Fibroblast of skin of back (primary cell): Measurements from ENCODE around the gene DLG2.

ENCODE experiments used
- DNase-seq: peaks from one replicate; pipeline ENCODE4 v3.0.0-alpha.2; 2013

The DLG2 gene

DNA sequence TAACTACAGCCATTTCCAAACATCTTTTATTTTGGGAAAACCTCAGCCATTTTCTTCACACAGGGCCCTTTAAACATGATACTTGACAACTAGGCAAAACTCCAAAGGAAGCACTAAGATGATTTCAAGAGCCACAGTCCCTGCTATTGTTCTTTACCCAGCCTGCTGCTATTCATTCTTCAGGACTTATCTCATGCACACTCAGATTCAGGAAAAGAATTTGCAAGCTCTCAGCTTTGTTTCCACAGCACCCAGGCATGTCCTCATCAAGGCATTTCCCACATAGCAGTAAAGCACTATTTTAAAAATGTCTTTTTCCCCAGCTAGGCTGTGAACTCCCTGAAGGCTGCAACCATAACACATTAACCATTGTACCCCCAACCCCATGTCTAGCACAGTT lies 1731.6 kb downstream of the DLG2 start:
- DNase-seq = peak; percentile 45

GRCh38 chr11:83881428-83881827 lies 1745.7 kb downstream of the DLG2 start:
- no peak for DNase-seq

DNA sequence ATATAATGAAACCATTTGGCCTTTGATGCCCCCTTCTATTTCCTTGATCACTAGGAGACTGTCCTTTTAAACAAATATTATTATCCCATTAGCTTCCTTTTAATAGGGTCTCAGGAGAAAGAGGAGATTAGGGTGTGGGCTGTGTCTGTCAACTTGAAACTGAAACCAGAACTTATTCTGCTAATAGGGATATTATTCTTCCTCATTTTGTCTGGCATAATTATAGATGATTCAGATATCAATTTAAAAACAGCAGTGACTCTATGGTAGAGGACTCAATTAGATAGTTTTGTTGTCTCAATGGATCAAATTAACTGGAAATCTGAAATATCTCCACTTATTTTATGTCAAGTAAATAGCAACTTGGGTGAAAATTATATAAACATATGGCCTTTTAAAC lies 1756.1 kb downstream of the DLG2 start:
- no peak for DNase-seq

- no peak for DNase-seq
Measured at GRCh38 chr11:83866655-83867054, 1760.5 kb downstream of the DLG2 start.

DNA sequence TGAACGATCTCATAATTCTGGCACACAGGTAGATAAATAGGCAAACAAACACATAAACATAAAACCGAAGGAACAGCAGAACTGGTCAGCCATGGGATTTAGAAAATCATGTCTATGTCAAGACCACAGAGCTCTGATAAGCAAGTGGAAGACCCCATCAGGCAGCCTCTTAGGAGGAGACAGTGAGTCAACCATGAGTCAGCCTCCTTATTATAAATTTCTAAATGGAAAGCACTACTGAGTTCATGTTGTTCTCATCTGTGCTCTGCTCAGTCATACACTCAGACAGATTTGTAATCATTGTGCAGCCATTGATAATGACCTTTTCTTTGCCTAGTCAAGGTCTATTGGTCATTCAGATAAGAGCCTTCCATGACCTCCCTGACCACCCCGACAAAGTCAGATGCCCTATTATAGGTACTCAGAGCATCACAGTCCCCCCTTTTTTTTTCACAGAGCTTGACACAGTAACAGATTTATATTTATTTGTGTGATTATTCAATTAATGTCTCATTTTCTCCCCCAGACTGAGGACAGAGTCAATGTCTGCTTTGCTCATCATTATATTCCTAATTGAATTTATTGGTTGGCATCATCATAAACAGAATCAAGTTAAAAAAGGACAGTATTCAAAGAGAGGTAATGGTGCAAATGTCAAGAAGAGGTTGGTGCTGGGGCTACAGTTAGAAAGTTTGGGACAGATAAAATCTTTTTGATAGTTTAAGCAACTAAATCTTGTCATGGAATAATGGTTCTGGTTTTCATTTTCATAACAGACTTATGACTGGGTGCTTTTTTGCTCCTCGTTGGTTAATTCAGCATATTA lies 1761.3 kb downstream of the DLG2 start:
- DNase-seq = peak; percentile 46

DNA sequence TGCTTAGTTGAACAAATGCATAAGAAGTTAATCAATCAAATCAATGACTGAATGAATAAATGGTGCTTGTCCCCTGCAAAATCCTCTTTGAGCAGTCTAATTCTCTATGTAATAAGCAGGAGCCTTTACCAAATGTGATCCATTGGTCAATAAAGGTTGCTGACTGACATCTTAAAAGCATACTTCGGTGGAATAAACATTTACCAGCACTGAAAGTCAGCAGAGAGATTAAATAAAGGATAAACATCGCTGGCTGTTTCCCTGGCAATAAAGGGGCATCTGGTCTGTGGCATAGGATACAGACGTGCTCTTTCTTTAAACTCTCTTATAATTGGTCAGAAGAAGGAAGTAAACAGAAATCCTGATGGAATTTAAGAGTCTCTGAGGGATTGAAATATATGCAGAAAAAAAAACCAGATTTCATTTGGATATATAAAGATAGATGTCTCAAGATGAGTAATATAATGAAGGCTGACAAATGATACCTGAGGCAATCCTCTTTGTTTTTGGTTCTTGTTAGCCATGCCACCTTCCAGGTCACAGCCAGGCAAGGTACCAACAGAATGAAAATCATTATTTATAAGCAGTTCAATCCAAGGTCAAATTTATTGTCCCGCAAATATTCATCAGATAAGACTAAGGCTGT lies 1762.6 kb downstream of the DLG2 start:
- DNase-seq = no peak

DNA sequence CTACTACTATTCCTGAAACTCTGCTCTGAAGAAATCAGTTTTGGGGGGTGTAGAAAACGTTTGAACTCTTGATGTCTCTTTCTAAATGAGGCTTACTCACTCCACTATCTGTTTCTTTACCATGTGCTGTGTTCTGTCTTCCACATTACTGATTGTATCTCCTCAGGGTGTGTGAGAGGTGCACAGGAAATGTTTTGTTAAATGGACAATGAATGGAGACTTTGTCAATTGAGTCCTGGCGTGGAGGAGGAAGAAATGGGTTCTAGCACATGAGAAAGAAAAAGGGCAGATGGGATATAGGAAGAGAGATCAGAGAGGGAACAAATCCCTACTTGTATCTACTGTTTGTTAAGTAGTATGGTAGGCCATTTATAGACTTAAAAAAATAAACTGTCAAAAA lies 1763.9 kb downstream of the DLG2 start:
- DNase-seq = no peak

- no peak for DNase-seq
Measured at GRCh38 chr11:83862691-83863090, 1764.5 kb downstream of the DLG2 start.

GRCh38 chr11:83862033-83862432 lies 1765.1 kb downstream of the DLG2 start:
- DNase-seq = no peak

DNA sequence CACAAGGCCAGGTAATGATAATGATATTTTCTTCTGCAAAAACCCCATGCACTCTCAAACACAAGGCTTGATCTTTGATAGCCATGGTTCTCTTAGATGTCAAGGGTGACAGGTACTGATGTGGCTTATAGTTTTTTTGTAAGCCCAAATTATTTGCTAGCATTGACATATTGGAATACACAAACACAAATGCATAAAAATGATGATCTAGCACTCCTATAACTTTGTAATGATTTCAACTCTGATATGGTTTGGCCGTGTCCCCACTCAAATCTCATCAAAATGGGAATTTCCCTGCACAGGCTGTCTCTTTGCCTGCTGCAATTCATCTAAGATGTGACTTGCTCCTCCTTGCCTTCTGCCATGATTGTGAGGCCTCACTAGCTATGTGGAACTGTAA lies 1768.5 kb downstream of the DLG2 start:
- no peak for DNase-seq

DNA sequence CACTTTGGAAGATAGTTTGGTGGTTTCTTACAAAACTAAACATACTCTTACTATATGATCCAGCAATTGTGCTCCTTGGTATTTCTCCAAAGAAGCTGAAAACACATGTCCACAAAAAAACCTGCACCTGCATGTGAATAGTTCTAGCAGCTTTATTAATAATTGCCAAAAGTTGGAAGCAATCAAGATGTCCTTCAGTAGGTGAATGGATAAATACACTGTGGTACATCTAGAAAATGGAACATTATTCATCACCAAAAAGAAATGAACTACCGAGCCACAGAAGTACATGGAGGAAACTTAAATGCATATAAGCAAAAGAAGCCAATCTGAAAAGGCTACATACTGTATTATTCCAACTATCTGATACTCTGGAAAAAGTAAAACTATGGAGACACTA lies 1771.9 kb downstream of the DLG2 start:
- DNase-seq = no peak

- no peak for DNase-seq
Measured at GRCh38 chr11:83852775-83853442, 1774.2 kb downstream of the DLG2 start.

DNA sequence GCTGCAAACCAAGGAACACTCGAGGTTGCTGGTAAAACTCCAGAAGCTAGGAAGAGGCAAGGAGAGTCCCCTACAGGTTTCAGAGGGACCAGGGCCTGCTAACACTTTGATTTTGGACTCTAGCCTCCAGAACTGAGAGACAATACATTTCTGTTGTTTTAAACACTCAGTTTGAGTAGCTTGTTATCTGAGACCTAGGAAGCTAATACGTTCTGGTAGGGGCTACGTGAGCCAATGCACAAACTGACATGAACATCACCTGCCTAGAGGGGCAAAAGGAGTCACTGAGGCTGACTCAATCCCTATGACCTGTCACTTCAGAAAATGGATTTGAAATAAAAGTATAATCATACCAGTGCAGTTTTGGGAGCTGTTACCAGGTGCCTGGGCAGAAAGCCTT lies 1775.1 kb downstream of the DLG2 start:
- no peak for DNase-seq

DNA sequence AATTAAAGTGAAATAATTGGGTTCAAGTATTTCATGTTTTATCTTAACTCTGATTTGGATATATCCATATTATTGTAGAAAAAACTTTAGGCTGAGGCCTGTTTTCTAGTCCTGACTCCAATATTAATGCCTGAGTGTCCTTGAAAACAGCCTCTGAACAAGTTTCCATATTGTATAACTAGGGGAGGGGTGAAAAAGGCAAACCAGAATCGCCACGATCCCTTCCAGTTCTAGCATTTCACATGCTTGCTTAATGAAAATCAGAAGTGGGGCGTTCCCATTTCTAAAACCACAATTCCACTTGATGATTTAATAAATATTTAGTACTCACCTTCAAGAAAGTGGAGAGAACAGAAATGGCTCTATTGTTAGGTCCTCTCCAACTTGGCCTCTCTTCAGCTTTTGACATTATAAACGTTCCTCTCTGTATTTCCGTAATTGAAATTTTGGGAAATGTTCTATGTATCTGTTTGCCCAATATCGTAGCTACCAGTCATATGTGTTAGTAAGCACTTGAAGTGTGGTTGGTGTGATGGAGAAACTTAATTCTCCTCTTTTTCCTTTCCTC lies 1779.6 kb downstream of the DLG2 start:
- DNase-seq = no peak

- DNase-seq = no peak
Measured at GRCh38 chr11:83845797-83846196, 1781.3 kb downstream of the DLG2 start.

- DNase-seq = no peak
Measured at GRCh38 chr11:83840326-83840725, 1786.8 kb downstream of the DLG2 start.

GRCh38 chr11:83836883-83837654 lies 1790.1 kb downstream of the DLG2 start:
- peak; percentile 45 for DNase-seq

DNA sequence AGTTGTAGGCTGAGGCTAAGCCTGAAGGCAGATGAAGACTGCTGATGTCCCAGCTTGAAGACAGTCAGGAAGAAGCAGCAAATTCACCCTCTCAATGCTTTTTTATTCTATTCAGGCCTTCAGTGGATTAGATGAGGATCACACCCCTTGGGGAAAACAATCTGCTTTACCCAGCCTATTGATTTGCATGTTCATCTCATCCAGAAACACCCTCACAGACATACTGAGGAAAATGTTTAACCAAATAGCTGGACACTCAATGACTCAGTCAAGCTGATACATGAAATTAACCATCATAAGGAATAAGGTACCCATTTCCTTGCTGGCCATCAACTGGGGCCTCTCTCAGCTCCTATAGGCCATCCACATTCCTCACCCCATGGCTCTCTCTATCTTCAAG lies 1791.1 kb downstream of the DLG2 start:
- DNase-seq = no peak

GRCh38 chr11:83835423-83835822 lies 1791.7 kb downstream of the DLG2 start:
- no peak for DNase-seq

GRCh38 chr11:83831929-83832328 lies 1795.2 kb downstream of the DLG2 start:
- no peak for DNase-seq

DNA sequence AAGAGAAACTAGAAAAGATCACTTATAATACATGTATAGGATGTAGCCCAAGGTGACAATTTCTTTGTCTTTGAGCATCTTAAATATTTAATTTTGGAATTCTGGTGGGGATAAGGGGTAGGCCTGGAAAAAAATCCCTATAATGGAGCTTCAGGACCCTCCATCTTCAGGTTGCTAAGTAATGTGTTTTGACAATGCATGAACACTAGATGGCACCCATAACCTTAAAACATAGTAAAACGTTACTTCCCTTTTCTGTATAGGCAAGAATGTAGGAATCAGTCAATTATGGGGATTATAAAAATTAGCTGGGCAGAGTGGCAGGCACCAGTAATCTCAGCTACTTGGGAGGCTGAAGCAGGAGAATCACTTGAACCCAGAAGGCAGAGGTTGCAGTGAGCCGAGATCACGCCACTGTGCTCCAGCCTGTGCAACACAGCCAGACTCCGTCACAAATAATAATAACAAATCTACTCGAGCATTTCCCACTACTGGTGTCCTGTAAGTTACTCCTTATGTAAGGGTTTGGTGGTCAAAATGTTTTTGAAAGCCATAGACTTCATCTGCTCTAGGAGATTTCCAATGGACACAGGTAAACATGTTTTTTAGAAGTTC lies 1799.1 kb downstream of the DLG2 start:
- DNase-seq = peak; percentile 50

- DNase-seq = peak; percentile 86
Measured at GRCh38 chr11:83827520-83827919, 1799.6 kb downstream of the DLG2 start.
